HEK293 (cell line): ENCODE measurements around the gene KCNJ16.

Source experiments
- CTCF ChIA-PET: fragments of 350-600 bp; formaldehyde crosslinking; extraction: SDS; loops from one replicate; lab custom pipeline; 2021; ENCODE audit warnings: antibody characterized with exemption; lab: Yijun Ruan, JAX
- POLR2A ChIA-PET: fragments of 300-600 bp; formaldehyde crosslinking; extraction: SDS; loops from one replicate; lab custom pipeline; 2020; ENCODE audit warnings: antibody characterized with exemption, inconsistent platforms; lab: Yijun Ruan, JAX
- H3K27ac ChIP-seq: fragments of 200-500 bp; sonication (Bioruptor generic); 2 replicates; pipeline ENCODE4 v1.5.1; 2014; ENCODE audit warnings: low read depth, low read length, control low read depth, inconsistent platforms; ENCODE audit errors: extremely low read depth
- H3K36me3 ChIP-seq, 2 experiments: fragments of 200-500 bp in 1 of 2; sonication (Bioruptor generic) in 1 of 2; 1 replicate in 1 of 2; 2 replicates in 1 of 2; pipeline ENCODE4 v1.5.1; 2014 to 2017; ENCODE audit warnings: inconsistent platforms in 2 of 2, low read length in 2 of 2; ENCODE audit not compliant: control insufficient read depth in 2 of 2, insufficient read depth in 1 of 2
- H3K4me1 ChIP-seq: fragments of 200-500 bp; sonication (Bioruptor generic); 2 replicates; pipeline ENCODE4 v1.5.1; 2014; ENCODE audit warnings: mild to moderate bottlenecking, low read length, inconsistent platforms; ENCODE audit not compliant: control insufficient read depth, insufficient read depth
- H3K4me3 ChIP-seq: 2 replicates; pipeline ENCODE4 v1.5.1; 2011; ENCODE audit warnings: low read depth, mild to moderate bottlenecking, control low read depth, low read length, moderate library complexity
- H3K9me3 ChIP-seq: fragments of 200-500 bp; sonication (Bioruptor generic); 2 replicates; pipeline ENCODE4 v1.5.1; 2014; ENCODE audit warnings: low read depth, low read length, inconsistent platforms; ENCODE audit not compliant: control insufficient read depth, insufficient read depth
- AEBP2 ChIP-seq: fragments of 450-650 bp; formaldehyde crosslinking; IDR thresholded peaks from 2 replicates; pipeline ENCODE4 v1.5.1; 2016; ENCODE audit warnings: missing biosample characterization, missing genetic modification characterization, borderline replicate concordance
- OVOL3 ChIP-seq: fragments of 450-650 bp; formaldehyde crosslinking; IDR thresholded peaks from 2 replicates; pipeline ENCODE4 v1.5.1; 2016; ENCODE audit warnings: missing biosample characterization, missing genetic modification characterization
- PRDM10 ChIP-seq: fragments of 450-650 bp; formaldehyde crosslinking; IDR thresholded peaks from 2 replicates; pipeline ENCODE4 v1.5.1; 2016; ENCODE audit warnings: missing biosample characterization, missing genetic modification characterization
- YY2 ChIP-seq: fragments of 450-650 bp; formaldehyde crosslinking; IDR thresholded peaks from 2 replicates; pipeline ENCODE4 v1.5.1; 2016; ENCODE audit warnings: missing biosample characterization, missing genetic modification characterization
- ZBTB7A ChIP-seq: fragments of 450-650 bp; formaldehyde crosslinking; IDR thresholded peaks from 2 replicates; pipeline ENCODE4 v1.5.1; 2016; ENCODE audit warnings: low read depth, missing biosample characterization, missing genetic modification characterization
- ZFP3 ChIP-seq: fragments of 450-650 bp; formaldehyde crosslinking; IDR thresholded peaks from 2 replicates; pipeline ENCODE4 v1.5.1; 2016; ENCODE audit warnings: low read depth, missing biosample characterization, missing genetic modification characterization
- ZNF114 ChIP-seq: fragments of 450-650 bp; formaldehyde crosslinking; IDR thresholded peaks from 2 replicates; pipeline ENCODE4 v1.5.0; 2017; ENCODE audit warnings: missing biosample characterization, missing genetic modification characterization
- ZNF169 ChIP-seq: fragments of 450-650 bp; formaldehyde crosslinking; IDR thresholded peaks from 2 replicates; pipeline ENCODE4 v1.5.1; 2016; ENCODE audit warnings: missing biosample characterization, missing genetic modification characterization
- ZNF292 ChIP-seq: fragments of 450-650 bp; formaldehyde crosslinking; IDR thresholded peaks from 2 replicates; pipeline ENCODE4 v1.5.1; 2016; ENCODE audit warnings: low read depth, missing biosample characterization, missing genetic modification characterization, borderline replicate concordance
- ZNF311 ChIP-seq: fragments of 450-650 bp; formaldehyde crosslinking; IDR thresholded peaks from 2 replicates; pipeline ENCODE4 v1.5.1; 2017; ENCODE audit warnings: missing biosample characterization, missing genetic modification characterization, borderline replicate concordance
- ZNF324 ChIP-seq: fragments of 450-650 bp; formaldehyde crosslinking; IDR thresholded peaks from 2 replicates; pipeline ENCODE4 v1.5.1; 2016; ENCODE audit warnings: missing biosample characterization, missing genetic modification characterization
- ZNF530 ChIP-seq: fragments of 450-650 bp; formaldehyde crosslinking; IDR thresholded peaks from 2 replicates; pipeline ENCODE4 v1.5.1; 2016; ENCODE audit warnings: low read depth, missing biosample characterization, missing genetic modification characterization
- ZNF600 ChIP-seq: fragments of 450-650 bp; formaldehyde crosslinking; IDR thresholded peaks from 2 replicates; pipeline ENCODE4 v1.5.1; 2016; ENCODE audit warnings: missing biosample characterization, missing genetic modification characterization
- ZNF707 ChIP-seq: fragments of 450-650 bp; formaldehyde crosslinking; IDR thresholded peaks from 2 replicates; pipeline ENCODE4 v1.5.1; 2016; ENCODE audit warnings: missing biosample characterization, missing genetic modification characterization
- ZNF768 ChIP-seq: fragments of 450-650 bp; formaldehyde crosslinking; IDR thresholded peaks from 2 replicates; pipeline ENCODE4 v1.5.1; 2018; ENCODE audit warnings: missing biosample characterization, mild to moderate bottlenecking, missing genetic modification characterization
- ZXDB ChIP-seq: fragments of 450-650 bp; formaldehyde crosslinking; IDR thresholded peaks from 2 replicates; pipeline ENCODE4 v1.5.1; 2016; ENCODE audit warnings: missing biosample characterization, missing genetic modification characterization
- TF ChIP-seq, protein P1 (sequence below): fragments of 450-650 bp; formaldehyde crosslinking; IDR thresholded peaks from 2 replicates; pipeline ENCODE4 v1.5.1; 2016; ENCODE audit warnings: missing biosample characterization, missing genetic modification characterization
- TF ChIP-seq, protein P2 (sequence below): fragments of 450-650 bp; formaldehyde crosslinking; IDR thresholded peaks from 2 replicates; pipeline ENCODE4 v1.5.1; 2016; ENCODE audit warnings: missing biosample characterization, missing genetic modification characterization
- TF ChIP-seq, protein P3 (sequence below): fragments of 450-650 bp; formaldehyde crosslinking; IDR thresholded peaks from 2 replicates; pipeline ENCODE4 v1.5.1; 2017; ENCODE audit warnings: missing biosample characterization, missing genetic modification characterization

KCNJ16 gene

GRCh38 chr17:70098030-70098429 lies 23.0 kb downstream of the KCNJ16 start:
- no peaks in the 10 kb centered on the region for H3K36me3 ChIP-seq
- ChIA-PET CTCF (no interaction called here), POLR2A (no interaction called here)
- TF ChIP-seq, protein P1, sequence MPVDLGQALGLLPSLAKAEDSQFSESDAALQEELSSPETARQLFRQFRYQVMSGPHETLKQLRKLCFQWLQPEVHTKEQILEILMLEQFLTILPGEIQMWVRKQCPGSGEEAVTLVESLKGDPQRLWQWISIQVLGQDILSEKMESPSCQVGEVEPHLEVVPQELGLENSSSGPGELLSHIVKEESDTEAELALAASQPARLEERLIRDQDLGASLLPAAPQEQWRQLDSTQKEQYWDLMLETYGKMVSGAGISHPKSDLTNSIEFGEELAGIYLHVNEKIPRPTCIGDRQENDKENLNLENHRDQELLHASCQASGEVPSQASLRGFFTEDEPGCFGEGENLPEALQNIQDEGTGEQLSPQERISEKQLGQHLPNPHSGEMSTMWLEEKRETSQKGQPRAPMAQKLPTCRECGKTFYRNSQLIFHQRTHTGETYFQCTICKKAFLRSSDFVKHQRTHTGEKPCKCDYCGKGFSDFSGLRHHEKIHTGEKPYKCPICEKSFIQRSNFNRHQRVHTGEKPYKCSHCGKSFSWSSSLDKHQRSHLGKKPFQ (tag by site-specific recombination) = peak; percentile 44; the same call in 1 of the 2 replicates
- TF ChIP-seq ZBTB7A (tag by site-specific recombination) = no peak
- no peaks in the 10 kb centered on the region for H3K9me3 ChIP-seq
- H3K27ac ChIP-seq = no peak overlapping the region
- no peak overlapping the region for H3K4me3 ChIP-seq
- H3K4me1 ChIP-seq = no peaks in the 10 kb centered on the region

DNA sequence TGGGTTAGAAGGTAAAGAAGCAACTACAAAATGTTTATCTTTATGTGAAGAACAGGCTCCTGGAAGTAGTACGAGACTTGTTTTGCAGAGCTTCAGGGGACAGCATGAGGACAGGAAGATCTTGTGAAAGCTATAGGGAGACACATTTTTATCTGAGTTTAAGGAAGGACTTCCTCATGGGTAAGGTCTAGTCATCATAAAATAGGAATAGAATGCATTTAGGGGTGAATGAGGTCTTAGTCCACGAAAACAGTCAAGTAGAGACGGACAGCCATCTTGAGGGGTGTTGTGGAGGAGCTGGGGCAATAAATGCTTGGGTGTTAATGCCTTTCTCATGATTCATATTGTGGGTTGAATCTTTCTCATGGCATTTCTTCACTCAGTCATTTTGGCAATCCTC lies 24.3 kb downstream of the KCNJ16 start:
- TF ChIP-seq ZNF292 (tag by site-specific recombination) (no peak), OVOL3 (no peak), ZNF311 (tag by site-specific recombination) (no peak), ZNF600 (no peak), AEBP2 (no peak), ZXDB (tag by site-specific recombination) (no peak), PRDM10 (no peak), YY2 (tag by site-specific recombination) (no peak), ZNF324 (tag by site-specific recombination) (no peak), ZNF707 (tag by site-specific recombination) (no peak)
- POLR2A ChIA-PET = no interaction called here
- H3K9me3 ChIP-seq = no peaks in the 10 kb centered on the region
- H3K4me1 ChIP-seq = no peaks in the 10 kb centered on the region
- H3K36me3 ChIP-seq = no peaks in the 10 kb centered on the region
- no peak overlapping the region for H3K4me3 ChIP-seq
- CTCF ChIA-PET = no interaction called here
- H3K27ac ChIP-seq = no peak overlapping the region

DNA sequence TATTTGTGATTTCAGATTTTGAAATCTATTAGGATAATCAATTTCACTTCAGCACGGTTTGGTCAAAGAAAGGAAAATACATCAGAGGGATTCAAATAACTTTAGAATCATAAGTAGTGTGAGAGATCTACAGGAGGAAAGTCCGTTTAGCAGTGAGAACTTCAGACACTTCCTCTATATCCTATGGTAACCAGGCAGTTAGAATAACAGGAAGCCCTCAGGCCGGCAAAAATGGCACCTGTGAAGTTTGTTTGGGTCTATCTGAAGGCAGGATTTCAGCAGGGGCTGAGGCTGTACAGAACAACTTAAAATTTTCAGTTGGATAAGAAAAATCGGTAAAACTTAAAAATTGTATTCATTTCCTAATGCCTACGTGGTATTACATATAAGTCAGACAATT lies 24.9 kb downstream of the KCNJ16 start:
- Histone ChIP-seq H3K9me3 (no peaks in the 10 kb centered on the region), H3K4me3 (no peak overlapping the region), H3K36me3 (no peaks in the 10 kb centered on the region), H3K27ac (no peak overlapping the region), H3K4me1 (no peaks in the 10 kb centered on the region)
- POLR2A ChIA-PET = no interaction called here
- CTCF ChIA-PET = interaction anchor here (1.1 kb wide), 1 partner anchor 47 kb away, joined by 3 read pairs; no protein-coding TSS in a partner anchor
- TF ChIP-seq ZNF169 (tag by site-specific recombination) = no peak
- TF ChIP-seq ZNF530 = no peak
- no peak for TF ChIP-seq ZFP3 (tag by site-specific recombination)
- TF ChIP-seq, protein P2, sequence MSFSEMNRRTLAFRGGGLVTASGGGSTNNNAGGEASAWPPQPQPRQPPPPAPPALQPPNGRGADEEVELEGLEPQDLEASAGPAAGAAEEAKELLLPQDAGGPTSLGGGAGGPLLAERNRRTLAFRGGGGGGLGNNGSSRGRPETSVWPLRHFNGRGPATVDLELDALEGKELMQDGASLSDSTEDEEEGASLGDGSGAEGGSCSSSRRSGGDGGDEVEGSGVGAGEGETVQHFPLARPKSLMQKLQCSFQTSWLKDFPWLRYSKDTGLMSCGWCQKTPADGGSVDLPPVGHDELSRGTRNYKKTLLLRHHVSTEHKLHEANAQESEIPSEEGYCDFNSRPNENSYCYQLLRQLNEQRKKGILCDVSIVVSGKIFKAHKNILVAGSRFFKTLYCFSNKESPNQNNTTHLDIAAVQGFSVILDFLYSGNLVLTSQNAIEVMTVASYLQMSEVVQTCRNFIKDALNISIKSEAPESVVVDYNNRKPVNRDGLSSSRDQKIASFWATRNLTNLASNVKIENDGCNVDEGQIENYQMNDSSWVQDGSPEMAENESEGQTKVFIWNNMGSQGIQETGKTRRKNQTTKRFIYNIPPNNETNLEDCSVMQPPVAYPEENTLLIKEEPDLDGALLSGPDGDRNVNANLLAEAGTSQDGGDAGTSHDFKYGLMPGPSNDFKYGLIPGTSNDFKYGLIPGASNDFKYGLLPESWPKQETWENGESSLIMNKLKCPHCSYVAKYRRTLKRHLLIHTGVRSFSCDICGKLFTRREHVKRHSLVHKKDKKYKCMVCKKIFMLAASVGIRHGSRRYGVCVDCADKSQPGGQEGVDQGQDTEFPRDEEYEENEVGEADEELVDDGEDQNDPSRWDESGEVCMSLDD (tag by site-specific recombination) = no peak
- no peak for TF ChIP-seq ZNF768 (tag by site-specific recombination)
- no peak for TF ChIP-seq ZNF114 (tag by site-specific recombination)
- TF ChIP-seq, protein P3, sequence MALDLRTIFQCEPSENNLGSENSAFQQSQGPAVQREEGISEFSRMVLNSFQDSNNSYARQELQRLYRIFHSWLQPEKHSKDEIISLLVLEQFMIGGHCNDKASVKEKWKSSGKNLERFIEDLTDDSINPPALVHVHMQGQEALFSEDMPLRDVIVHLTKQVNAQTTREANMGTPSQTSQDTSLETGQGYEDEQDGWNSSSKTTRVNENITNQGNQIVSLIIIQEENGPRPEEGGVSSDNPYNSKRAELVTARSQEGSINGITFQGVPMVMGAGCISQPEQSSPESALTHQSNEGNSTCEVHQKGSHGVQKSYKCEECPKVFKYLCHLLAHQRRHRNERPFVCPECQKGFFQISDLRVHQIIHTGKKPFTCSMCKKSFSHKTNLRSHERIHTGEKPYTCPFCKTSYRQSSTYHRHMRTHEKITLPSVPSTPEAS = no peak
